GM21717 (cell line): ENCODE data around the gene ZCCHC17.

Source experiments
- ATAC-seq: cut with Tn5 transposase; IDR thresholded peaks from one replicate; pipeline ENCODE4 v1.9.1; 2021; ENCODE audit warnings: mild to moderate bottlenecking, moderate library complexity; ENCODE audit not compliant: unreplicated experiment

The ZCCHC17 gene

GRCh38 chr1:31302709-31303441, 6.0 kb downstream of the ZCCHC17 start:
- no peak for ATAC-seq

- no peak for ATAC-seq
These were observed 9.4 kb downstream of the ZCCHC17 start for GRCh38 chr1:31306278-31306677.

- no peak for ATAC-seq
These were observed 11.2 kb downstream of the ZCCHC17 start for GRCh38 chr1:31308036-31308435.

- ATAC-seq: no peak
These were observed 13.4 kb downstream of the ZCCHC17 start for GRCh38 chr1:31310198-31310597.

GRCh38 chr1:31315902-31316301, 19.1 kb downstream of the ZCCHC17 start:
- no peak for ATAC-seq

- ATAC-seq: no peak
These were observed 21.3 kb downstream of the ZCCHC17 start for GRCh38 chr1:31318146-31318545.

- ATAC-seq: no peak
These were observed 27.3 kb downstream of the ZCCHC17 start for GRCh38 chr1:31324093-31324492.

- no peak for ATAC-seq
These were observed 28.2 kb downstream of the ZCCHC17 start for GRCh38 chr1:31324992-31325391.

GRCh38 chr1:31326461-31326860, 29.6 kb downstream of the ZCCHC17 start:
- no peak for ATAC-seq

GRCh38 chr1:31327381-31327780, 30.5 kb downstream of the ZCCHC17 start:
- ATAC-seq: no peak

GRCh38 chr1:31335007-31335406, 38.2 kb downstream of the ZCCHC17 start:
- no peak for ATAC-seq

- no peak for ATAC-seq
These were observed 40.0 kb downstream of the ZCCHC17 start for GRCh38 chr1:31336687-31337467.

GRCh38 chr1:31344503-31344902, 47.7 kb downstream of the ZCCHC17 start:
- no peak for ATAC-seq

- ATAC-seq: no peak
These were observed 48.8 kb downstream of the ZCCHC17 start for GRCh38 chr1:31345635-31346034.

GRCh38 chr1:31346785-31347184, 50.0 kb downstream of the ZCCHC17 start:
- ATAC-seq: no peak

GRCh38 chr1:31348449-31348848, 51.6 kb downstream of the ZCCHC17 start:
- ATAC-seq: no peak

GRCh38 chr1:31354283-31354682, 57.5 kb downstream of the ZCCHC17 start:
- no peak for ATAC-seq

GRCh38 chr1:31356427-31356826, 59.6 kb downstream of the ZCCHC17 start:
- no peak for ATAC-seq

- no peak for ATAC-seq
These were observed 64.8 kb downstream of the ZCCHC17 start for GRCh38 chr1:31361607-31362006.

GRCh38 chr1:31362032-31362431, 65.2 kb downstream of the ZCCHC17 start:
- no peak for ATAC-seq

- ATAC-seq: no peak
These were observed 67.9 kb downstream of the ZCCHC17 start for GRCh38 chr1:31364561-31365250.

- no peak for ATAC-seq
These were observed 70.0 kb downstream of the ZCCHC17 start for GRCh38 chr1:31366796-31367195.
